GM23248 (cell line): ENCODE data around the gene ADK. TPM values are rescaled to one million over a fixed set of nuclear protein-coding genes. Genes with fewer than 3 reads are reported as not detected.
A peak's percentile ranks its signal among the peaks of the same experiment; 100 is the strongest.

Experiments used
- DNase-seq: peaks from one replicate; pipeline ENCODE4 v3.0.0-alpha.2; 2015
- H2AFZ ChIP-seq: fragments of 200-600 bp; sonication (generic); 2 replicates; pipeline ENCODE4 v1.6.1; 2016; ENCODE audit warnings: antibody characterized with exemption
- H3F3A ChIP-seq: fragments of 200-600 bp; sonication (generic); 2 replicates; pipeline ENCODE4 v1.6.1; 2016; ENCODE audit warnings: mild to moderate bottlenecking, antibody characterized with exemption, mixed run types; ENCODE audit not compliant: insufficient read depth
- H3K27ac ChIP-seq: fragments of 200-600 bp; sonication (generic); 2 replicates; pipeline ENCODE4 v1.5.1; 2016; ENCODE audit warnings: mild to moderate bottlenecking
- H3K27me3 ChIP-seq: fragments of 200-600 bp; sonication (generic); replicated peaks from 2 replicates; pipeline ENCODE4 v1.6.1; 2016; ENCODE audit warnings: mild to moderate bottlenecking; ENCODE audit not compliant: insufficient read depth
- H3K36me3 ChIP-seq: fragments of 200-600 bp; sonication (generic); 2 replicates; pipeline ENCODE4 v1.6.1; 2016; ENCODE audit warnings: low read depth, mild to moderate bottlenecking
- H3K4me1 ChIP-seq: fragments of 200-600 bp; sonication (generic); 2 replicates; pipeline ENCODE4 v1.6.1; 2016; ENCODE audit warnings: mild to moderate bottlenecking; ENCODE audit not compliant: insufficient read depth
- H3K4me2 ChIP-seq: fragments of 200-600 bp; sonication (generic); one replicate; pipeline ENCODE4 v1.6.1; 2016; ENCODE audit warnings: mild to moderate bottlenecking; ENCODE audit not compliant: unreplicated experiment
- H3K4me3 ChIP-seq: fragments of 200-600 bp; sonication (generic); 2 replicates; pipeline ENCODE4 v1.5.1; 2016; ENCODE audit warnings: mild to moderate bottlenecking
- H3K79me2 ChIP-seq: fragments of 200-600 bp; sonication (generic); 2 replicates; pipeline ENCODE4 v1.6.1; 2016; ENCODE audit warnings: mild to moderate bottlenecking; ENCODE audit not compliant: insufficient read depth
- H3K9ac ChIP-seq: fragments of 200-600 bp; sonication (generic); 2 replicates; pipeline ENCODE4 v1.6.1; 2016; ENCODE audit warnings: mild to moderate bottlenecking
- H3K9me2 ChIP-seq: fragments of 200-600 bp; sonication (generic); 2 replicates; pipeline ENCODE4 v1.6.1; 2016; ENCODE audit warnings: mixed run types, mild to moderate bottlenecking, moderate library complexity; ENCODE audit not compliant: insufficient read depth
- H3K9me3 ChIP-seq: fragments of 200-600 bp; sonication (generic); one replicate; pipeline ENCODE4 v1.6.1; 2017; ENCODE audit warnings: low read depth
- H4K20me1 ChIP-seq: fragments of 200-600 bp; sonication (generic); 2 replicates; pipeline ENCODE4 v1.6.0; 2016; ENCODE audit not compliant: insufficient read depth
- EZH2 ChIP-seq: fragments of 200-600 bp; sonication (generic); IDR thresholded peaks from 2 replicates; pipeline ENCODE4 v1.6.1; 2018; ENCODE audit warnings: antibody characterized with exemption, mild to moderate bottlenecking; ENCODE audit not compliant: insufficient read depth, poor library complexity, severe bottlenecking
- EZH2phosphoT487 ChIP-seq: fragments of 200-600 bp; sonication (generic); IDR thresholded peaks from 2 replicates; pipeline ENCODE4 v1.6.1; 2018; ENCODE audit warnings: antibody characterized with exemption, moderate library complexity, mild to moderate bottlenecking, low read depth; ENCODE audit not compliant: insufficient read depth
- WGBS, 2 experiments: methylation state at CpG; one replicate each; pipeline ENCODE4 v1.1.6; 2015 to 2017; ENCODE audit warnings: low lambda C conversion rate in 2 of 2, low coverage in 1 of 2; ENCODE audit errors: missing lambda C conversion rate in 2 of 2; 5-methylcytosine and 5-hydroxymethylcytosine counted together
- in situ Hi-C: fragments of 300-500 bp; cut with MboI; formaldehyde crosslinking; loops from 2 replicates; pipeline ENCODE4 v1.15.0; 2020
- polyA plus RNA-seq: library from polyadenylated mRNA; unstranded; fragments of >200 nt; fragmentation: Nextera tagmentation; extraction: Ambion mirVana; gene quantifications from 2 replicates; pipeline ENCODE4 v1.2.1, GENCODE V29; 2016
- total RNA-seq: library from RNA; depleted of rRNA; stranded (reverse); fragments of >200 nt; shearing (Covaris generic); gene quantifications from 2 replicates; pipeline ENCODE4 v1.2.3, GENCODE V29; 2014

Gene ADK
- total and polyA plus RNA-seq, 2 experiments from 2014 or later: 43.7 to 75.1 TPM

GRCh38 chr10:74332398-74332797 lies 181.4 kb downstream of the ADK start:
- Histone ChIP-seq H3K9me2 (no peaks in the 10 kb centered on the region), H4K20me1 (no peaks in the 10 kb centered on the region), H3K9me3 (no peaks in the 10 kb centered on the region), H3K79me2 (peaks cover 27% of the 10 kb centered on the region), H3F3A (peaks cover 23% of the 10 kb centered on the region; the same call in 1 of the 2 replicates), H3K36me3 (no peaks in the 10 kb centered on the region), H2AFZ (no peak overlapping the region), H3K27me3 (no peaks in the 10 kb centered on the region), H3K9ac (peak overlapping the region; percentile 58), H3K4me1 (peaks cover 33% of the 10 kb centered on the region), H3K4me3 (peak overlapping the region; percentile 36), H3K4me2 (peak overlapping the region; percentile 70), H3K27ac (peak overlapping the region; percentile 88)
- DNase-seq: peak; percentile 70
- in situ Hi-C loops: no loop called here
- TF ChIP-seq EZH2phosphoT487 (no peak), EZH2 (no peak)

GRCh38 chr10:74333174-74333573 lies 182.2 kb downstream of the ADK start:
- in situ Hi-C loops: no loop called here
- Histone ChIP-seq H4K20me1 (no peaks in the 10 kb centered on the region), H3K79me2 (peaks cover 19% of the 10 kb centered on the region), H3F3A (peaks cover 23% of the 10 kb centered on the region; the same call in 1 of the 2 replicates), H3K27me3 (no peaks in the 10 kb centered on the region), H3K36me3 (no peaks in the 10 kb centered on the region), H3K27ac (peak overlapping the region; percentile 88), H3K9me3 (no peaks in the 10 kb centered on the region), H3K4me3 (peak overlapping the region; percentile 36), H3K9ac (peak overlapping the region; percentile 58), H3K4me2 (peak overlapping the region; percentile 70), H2AFZ (no peak overlapping the region), H3K9me2 (no peaks in the 10 kb centered on the region), H3K4me1 (peaks cover 33% of the 10 kb centered on the region)
- no peak for TF ChIP-seq EZH2phosphoT487
- TF ChIP-seq EZH2: no peak
- peak; percentile 89 for DNase-seq
- 0% methylated on average over 2 of the region's 2 CpGs for WGBS, 2 experiments

GRCh38 chr10:74334221-74334620 lies 183.2 kb downstream of the ADK start:
- H2AFZ ChIP-seq: no peak overlapping the region
- H3K9me3 ChIP-seq: no peaks in the 10 kb centered on the region
- H3K4me1 ChIP-seq: peaks cover 33% of the 10 kb centered on the region
- no peaks in the 10 kb centered on the region for H4K20me1 ChIP-seq
- no peak for DNase-seq
- H3K79me2 ChIP-seq: peaks cover 17% of the 10 kb centered on the region; the same call in 1 of the 2 replicates
- H3K27me3 ChIP-seq: no peaks in the 10 kb centered on the region
- H3K4me3 ChIP-seq: no peak overlapping the region
- no peaks in the 10 kb centered on the region for H3K36me3 ChIP-seq
- no peaks in the 10 kb centered on the region for H3K9me2 ChIP-seq
- TF ChIP-seq EZH2 (no peak), EZH2phosphoT487 (no peak)
- no peak overlapping the region for H3K9ac ChIP-seq
- H3K4me2 ChIP-seq: no peak overlapping the region
- in situ Hi-C loops: no loop called here
- no peak overlapping the region for H3K27ac ChIP-seq
- H3F3A ChIP-seq: peaks cover 23% of the 10 kb centered on the region; the same call in 1 of the 2 replicates

- no peak overlapping the region for H3K4me2 ChIP-seq
- H3K36me3 ChIP-seq: no peaks in the 10 kb centered on the region
- TF ChIP-seq EZH2 (no peak), EZH2phosphoT487 (no peak)
- H2AFZ ChIP-seq: no peak overlapping the region
- in situ Hi-C loops: no loop called here
- no peak for DNase-seq
- WGBS, 2 experiments: 60 to 64% methylated on average over 1 of the region's 1 CpG
- H3K27me3 ChIP-seq: no peaks in the 10 kb centered on the region
- no peak overlapping the region for H3K4me3 ChIP-seq
- no peaks in the 10 kb centered on the region for H4K20me1 ChIP-seq
- no peak overlapping the region for H3K27ac ChIP-seq
- H3K79me2 ChIP-seq: peaks cover 30% of the 10 kb centered on the region; the same call in 1 of the 2 replicates
- no peaks in the 10 kb centered on the region for H3K9me3 ChIP-seq
- H3F3A ChIP-seq: peaks cover 23% of the 10 kb centered on the region; the same call in 1 of the 2 replicates
- peaks cover 21% of the 10 kb centered on the region for H3K4me1 ChIP-seq
- H3K9me2 ChIP-seq: no peaks in the 10 kb centered on the region
- no peak overlapping the region for H3K9ac ChIP-seq
These were observed 184.5 kb downstream of the ADK start for GRCh38 chr10:74335501-74335900.
